Brain microvascular endothelial cell (primary cell): ENCODE results near the gene NBL1.

Experiments used
- DNase-seq: peaks from one replicate; pipeline ENCODE4 v3.0.0-alpha.2; 2020
- H3K27ac ChIP-seq: fragments of 250-450 bp; sonication (Bioruptor Pico); 2 replicates; pipeline ENCODE4 v1.5.1; 2020; ENCODE audit warnings: mild to moderate bottlenecking, moderate library complexity
- H3K27me3 ChIP-seq: fragments of 250-450 bp; sonication (Bioruptor Pico); replicated peaks from 2 replicates; pipeline ENCODE4 v1.5.1; 2020; ENCODE audit warnings: mild to moderate bottlenecking
- H3K36me3 ChIP-seq: fragments of 250-450 bp; sonication (Bioruptor Pico); replicated peaks from 2 replicates; pipeline ENCODE4 v1.5.1; 2020; ENCODE audit warnings: mild to moderate bottlenecking
- H3K4me3 ChIP-seq: 2 replicates; pipeline ENCODE4 v1.5.1; 2011; ENCODE audit warnings: low read depth, mild to moderate bottlenecking, control low read depth, low read length, moderate library complexity
- in situ Hi-C: cut with HindIII; loops from 2 replicates; pipeline ENCODE4 v1.10.0; 2017; ENCODE audit warnings: low sequenced_read_pairs, low pct_ligation_motif_present
- TF ChIP-seq, protein P1 (sequence below): IDR thresholded peaks from 2 replicates; pipeline ENCODE4 v1.5.1; 2011; ENCODE audit warnings: low read depth, mild to moderate bottlenecking, moderate library complexity, low read length, control low read depth, inconsistent platforms; ENCODE audit errors: missing control alignments

The NBL1 gene

DNA sequence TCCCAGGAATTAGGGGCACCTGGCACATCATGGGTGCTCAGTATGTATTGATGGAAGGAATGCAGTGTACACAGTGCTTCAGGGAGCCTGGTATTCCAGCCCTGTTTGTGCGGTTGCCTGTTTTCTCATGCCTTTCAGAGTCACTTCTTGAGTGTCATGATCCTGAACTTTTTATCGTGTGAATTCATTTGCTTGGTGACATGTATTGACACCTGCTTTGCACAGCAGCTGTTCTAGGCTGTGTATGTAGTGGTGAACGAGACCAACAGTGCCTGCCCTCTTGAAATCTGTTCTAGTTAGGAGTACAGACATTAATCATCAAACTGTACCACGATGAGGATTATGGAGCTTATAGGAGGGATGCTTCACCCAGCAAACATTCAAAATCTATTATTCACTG, 26.7 kb downstream of the NBL1 start:
- Histone ChIP-seq H3K36me3 (no peaks in the 10 kb centered on the region), H3K4me3 (no peak overlapping the region)

GRCh38 chr1:19672237-19672636, 28.1 kb downstream of the NBL1 start:
- TF ChIP-seq, protein P1, sequence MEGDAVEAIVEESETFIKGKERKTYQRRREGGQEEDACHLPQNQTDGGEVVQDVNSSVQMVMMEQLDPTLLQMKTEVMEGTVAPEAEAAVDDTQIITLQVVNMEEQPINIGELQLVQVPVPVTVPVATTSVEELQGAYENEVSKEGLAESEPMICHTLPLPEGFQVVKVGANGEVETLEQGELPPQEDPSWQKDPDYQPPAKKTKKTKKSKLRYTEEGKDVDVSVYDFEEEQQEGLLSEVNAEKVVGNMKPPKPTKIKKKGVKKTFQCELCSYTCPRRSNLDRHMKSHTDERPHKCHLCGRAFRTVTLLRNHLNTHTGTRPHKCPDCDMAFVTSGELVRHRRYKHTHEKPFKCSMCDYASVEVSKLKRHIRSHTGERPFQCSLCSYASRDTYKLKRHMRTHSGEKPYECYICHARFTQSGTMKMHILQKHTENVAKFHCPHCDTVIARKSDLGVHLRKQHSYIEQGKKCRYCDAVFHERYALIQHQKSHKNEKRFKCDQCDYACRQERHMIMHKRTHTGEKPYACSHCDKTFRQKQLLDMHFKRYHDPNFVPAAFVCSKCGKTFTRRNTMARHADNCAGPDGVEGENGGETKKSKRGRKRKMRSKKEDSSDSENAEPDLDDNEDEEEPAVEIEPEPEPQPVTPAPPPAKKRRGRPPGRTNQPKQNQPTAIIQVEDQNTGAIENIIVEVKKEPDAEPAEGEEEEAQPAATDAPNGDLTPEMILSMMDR: no peak
- Histone ChIP-seq H3K4me3 (no peak overlapping the region), H3K36me3 (no peaks in the 10 kb centered on the region), H3K27me3 (peaks cover 3% of the 10 kb centered on the region), H3K27ac (no peak overlapping the region)
- in situ Hi-C loops: no loop called here
- DNase-seq: no peak

More for the DNA sequence above, 26.7 kb downstream of the NBL1 start:
- in situ Hi-C loops: no loop called here
- Histone ChIP-seq H3K27me3 (peaks cover 16% of the 10 kb centered on the region), H3K27ac (no peak overlapping the region)
- no peak for DNase-seq
- TF ChIP-seq, protein P1: no peak

- in situ Hi-C loops: no loop called here
- no peaks in the 10 kb centered on the region for H3K27me3 ChIP-seq
- TF ChIP-seq, protein P1: no peak
- no peak overlapping the region for H3K27ac ChIP-seq
- DNase-seq: no peak
- no peak overlapping the region for H3K4me3 ChIP-seq
- H3K36me3 ChIP-seq: no peaks in the 10 kb centered on the region
Measured at GRCh38 chr1:19675797-19676196, 31.7 kb downstream of the NBL1 start.

DNA sequence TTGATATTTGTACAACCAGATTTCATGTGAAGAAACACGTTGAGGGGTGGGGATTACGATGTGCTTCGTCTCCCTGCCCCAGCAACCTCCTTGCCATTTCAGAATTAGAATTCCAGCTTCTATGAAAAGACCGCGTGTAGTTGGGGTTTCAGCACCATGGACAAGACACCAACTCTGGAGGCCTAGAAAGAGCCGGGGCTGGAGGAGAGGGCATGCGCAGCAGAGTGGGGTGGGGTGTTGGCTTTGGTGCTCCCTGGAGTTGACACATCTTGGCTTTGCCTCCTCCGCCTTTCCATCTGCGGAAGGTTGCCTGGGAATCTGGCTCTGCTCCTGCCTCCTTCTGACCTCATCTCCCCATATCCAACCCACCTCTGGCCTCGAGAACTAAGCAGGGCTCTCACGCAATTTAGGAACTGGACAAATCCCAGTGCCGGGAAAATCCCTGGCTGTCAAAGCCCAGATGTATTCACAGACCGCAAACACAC, 32.4 kb downstream of the NBL1 start:
- TF ChIP-seq, protein P1: no peak
- in situ Hi-C loops: no loop called here
- Histone ChIP-seq H3K36me3 (no peaks in the 10 kb centered on the region), H3K27ac (no peak overlapping the region), H3K27me3 (no peaks in the 10 kb centered on the region), H3K4me3 (no peak overlapping the region)
- DNase-seq: peak; percentile 48

GRCh38 chr1:19678493-19678892, 34.4 kb downstream of the NBL1 start:
- DNase-seq: no peak
- in situ Hi-C loops: no loop called here
- Histone ChIP-seq H3K36me3 (no peaks in the 10 kb centered on the region), H3K27ac (no peak overlapping the region), H3K27me3 (no peaks in the 10 kb centered on the region), H3K4me3 (no peak overlapping the region)
- TF ChIP-seq, protein P1: no peak

DNA sequence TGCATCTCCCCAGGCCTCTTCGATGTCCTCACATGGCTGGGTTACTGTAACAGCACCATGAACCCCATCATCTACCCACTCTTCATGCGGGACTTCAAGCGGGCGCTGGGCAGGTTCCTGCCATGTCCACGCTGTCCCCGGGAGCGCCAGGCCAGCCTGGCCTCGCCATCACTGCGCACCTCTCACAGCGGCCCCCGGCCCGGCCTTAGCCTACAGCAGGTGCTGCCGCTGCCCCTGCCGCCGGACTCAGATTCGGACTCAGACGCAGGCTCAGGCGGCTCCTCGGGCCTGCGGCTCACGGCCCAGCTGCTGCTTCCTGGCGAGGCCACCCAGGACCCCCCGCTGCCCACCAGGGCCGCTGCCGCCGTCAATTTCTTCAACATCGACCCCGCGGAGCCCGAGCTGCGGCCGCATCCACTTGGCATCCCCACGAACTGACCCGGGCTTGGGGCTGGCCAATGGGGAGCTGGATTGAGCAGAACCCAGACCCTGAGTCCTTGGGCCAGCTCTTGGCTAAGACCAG, 34.9 kb downstream of the NBL1 start:
- in situ Hi-C loops: no loop called here
- no peak overlapping the region for H3K4me3 ChIP-seq

More for the DNA sequence above, 34.9 kb downstream of the NBL1 start:
- TF ChIP-seq, protein P1: no peak
- Histone ChIP-seq H3K27ac (no peak overlapping the region), H3K27me3 (no peaks in the 10 kb centered on the region), H3K36me3 (no peaks in the 10 kb centered on the region)
- DNase-seq: no peak
